ENCODE measurements around the gene ANKFN1. TPM values are rescaled to one million over a fixed set of nuclear protein-coding genes. Genes with fewer than 3 reads are reported as not detected.
A peak's percentile ranks its signal among the peaks of the same experiment; 100 is the strongest.

Gene ANKFN1
- total RNA-seq, 3 donors from 2014 or later = not detected

- no peak overlapping the region for H3K4me3 Mint-ChIP-seq
- no peaks in the 10 kb centered on the region for H3K36me3 Mint-ChIP-seq (ENCODE audit: insufficient read depth)
- H3K27me3 Mint-ChIP-seq (ENCODE audit: low read depth) = no peaks in the 10 kb centered on the region
- DNase-seq (no peak), ATAC-seq (no peak)
- H3K9me3 Mint-ChIP-seq = no peaks in the 10 kb centered on the region
- no peaks in the 10 kb centered on the region for H3K4me1 Mint-ChIP-seq (ENCODE audit: low read depth)
These were observed 23.2 kb upstream of the ANKFN1 start for GRCh38 chr17:56130026-56130425.

- Mint-ChIP-seq H3K36me3 (ENCODE audit: insufficient read depth) (no peaks in the 10 kb centered on the region), H3K4me3 (no peak overlapping the region), H3K4me1 (ENCODE audit: low read depth) (no peaks in the 10 kb centered on the region), H3K9me3 (no peaks in the 10 kb centered on the region), H3K27me3 (ENCODE audit: low read depth) (no peaks in the 10 kb centered on the region)
- DNase-seq (no peak), ATAC-seq (no peak)
These were observed 22.6 kb upstream of the ANKFN1 start for GRCh38 chr17:56130631-56131030.

GRCh38 chr17:56131431-56131830, 21.8 kb upstream of the ANKFN1 start:
- no peak for ATAC-seq
- Mint-ChIP-seq H3K4me1 (ENCODE audit: low read depth) (no peaks in the 10 kb centered on the region), H3K9me3 (no peaks in the 10 kb centered on the region)

GRCh38 chr17:56136301-56136700, 17.0 kb upstream of the ANKFN1 start:
- no peaks in the 10 kb centered on the region for H3K9me3 Mint-ChIP-seq
- no peaks in the 10 kb centered on the region for H3K36me3 Mint-ChIP-seq (ENCODE audit: insufficient read depth)
- ATAC-seq (no peak), DNase-seq (no peak)
- peaks cover 3% of the 10 kb centered on the region for H3K27me3 Mint-ChIP-seq (ENCODE audit: low read depth)
- no peak overlapping the region for H3K4me3 Mint-ChIP-seq
- no peaks in the 10 kb centered on the region for H3K4me1 Mint-ChIP-seq (ENCODE audit: low read depth)

More at GRCh38 chr17:56131431-56131830, 21.8 kb upstream of the ANKFN1 start:
- Mint-ChIP-seq H3K36me3 (ENCODE audit: insufficient read depth) (no peaks in the 10 kb centered on the region), H3K4me3 (no peak overlapping the region), H3K27me3 (ENCODE audit: low read depth) (no peaks in the 10 kb centered on the region)
- no peak for DNase-seq

- Mint-ChIP-seq H3K36me3 (ENCODE audit: insufficient read depth) (no peaks in the 10 kb centered on the region), H3K4me1 (ENCODE audit: low read depth) (no peaks in the 10 kb centered on the region), H3K9me3 (no peaks in the 10 kb centered on the region), H3K4me3 (no peak overlapping the region), H3K27me3 (ENCODE audit: low read depth) (peaks cover 3% of the 10 kb centered on the region)
- DNase-seq = no peak
- ATAC-seq = no peak
These were observed 12.0 kb upstream of the ANKFN1 start for GRCh38 chr17:56141046-56141839.

- Mint-ChIP-seq H3K4me3 (no peak overlapping the region), H3K9me3 (no peaks in the 10 kb centered on the region), H3K4me1 (ENCODE audit: low read depth) (no peaks in the 10 kb centered on the region), H3K27me3 (ENCODE audit: low read depth) (peaks cover 5% of the 10 kb centered on the region), H3K36me3 (ENCODE audit: insufficient read depth) (no peaks in the 10 kb centered on the region)
- DNase-seq = no peak
- ATAC-seq = no peak
These were observed 10.9 kb upstream of the ANKFN1 start for GRCh38 chr17:56142325-56142724.

GRCh38 chr17:56142781-56143180, 10.5 kb upstream of the ANKFN1 start:
- H3K9me3 Mint-ChIP-seq = no peaks in the 10 kb centered on the region

GRCh38 chr17:56144223-56144622, 9.1 kb upstream of the ANKFN1 start:
- no peak for DNase-seq
- H3K4me1 Mint-ChIP-seq (ENCODE audit: low read depth) = no peaks in the 10 kb centered on the region

More at GRCh38 chr17:56142781-56143180, 10.5 kb upstream of the ANKFN1 start:
- no peaks in the 10 kb centered on the region for H3K36me3 Mint-ChIP-seq (ENCODE audit: insufficient read depth)
- H3K4me1 Mint-ChIP-seq (ENCODE audit: low read depth) = no peaks in the 10 kb centered on the region
- no peak for ATAC-seq
- no peak for DNase-seq
- H3K4me3 Mint-ChIP-seq = no peak overlapping the region
- peaks cover 5% of the 10 kb centered on the region for H3K27me3 Mint-ChIP-seq (ENCODE audit: low read depth)

GRCh38 chr17:56146534-56146933, 6.7 kb upstream of the ANKFN1 start:
- Mint-ChIP-seq H3K9me3 (no peaks in the 10 kb centered on the region), H3K4me1 (ENCODE audit: low read depth) (no peaks in the 10 kb centered on the region), H3K36me3 (ENCODE audit: insufficient read depth) (no peaks in the 10 kb centered on the region), H3K4me3 (no peak overlapping the region), H3K27me3 (ENCODE audit: low read depth) (peaks cover 2% of the 10 kb centered on the region)
- ATAC-seq = no peak
- DNase-seq = no peak

More at GRCh38 chr17:56144223-56144622, 9.1 kb upstream of the ANKFN1 start:
- H3K9me3 Mint-ChIP-seq = no peaks in the 10 kb centered on the region
- no peaks in the 10 kb centered on the region for H3K36me3 Mint-ChIP-seq (ENCODE audit: insufficient read depth)
- peaks cover 5% of the 10 kb centered on the region for H3K27me3 Mint-ChIP-seq (ENCODE audit: low read depth)
- H3K4me3 Mint-ChIP-seq = no peak overlapping the region
- no peak for ATAC-seq

GRCh38 chr17:56148333-56148732, 4.9 kb upstream of the ANKFN1 start:
- Mint-ChIP-seq H3K4me1 (ENCODE audit: low read depth) (no peaks in the 10 kb centered on the region), H3K9me3 (no peaks in the 10 kb centered on the region), H3K4me3 (no peak overlapping the region), H3K36me3 (ENCODE audit: insufficient read depth) (no peaks in the 10 kb centered on the region), H3K27me3 (ENCODE audit: low read depth) (peaks cover 2% of the 10 kb centered on the region)
- ATAC-seq (no peak), DNase-seq (no peak)

GRCh38 chr17:56149266-56150036, 3.8 kb upstream of the ANKFN1 start:
- DNase-seq = no peak
- Mint-ChIP-seq H3K27me3 (ENCODE audit: low read depth) (peaks cover 2% of the 10 kb centered on the region), H3K36me3 (ENCODE audit: insufficient read depth) (no peaks in the 10 kb centered on the region), H3K4me1 (ENCODE audit: low read depth) (no peaks in the 10 kb centered on the region), H3K4me3 (no peak overlapping the region), H3K9me3 (no peaks in the 10 kb centered on the region)
- peak in 1 of 2 donors; percentile 14 for ATAC-seq

GRCh38 chr17:56150649-56151048, 2.6 kb upstream of the ANKFN1 start:
- H3K36me3 Mint-ChIP-seq (ENCODE audit: insufficient read depth) = no peaks in the 10 kb centered on the region
- H3K4me1 Mint-ChIP-seq (ENCODE audit: low read depth) = no peaks in the 10 kb centered on the region
- no peak overlapping the region for H3K4me3 Mint-ChIP-seq
- no peaks in the 10 kb centered on the region for H3K9me3 Mint-ChIP-seq
- DNase-seq = no peak
- no peak for ATAC-seq
- H3K27me3 Mint-ChIP-seq (ENCODE audit: low read depth) = peaks cover 2% of the 10 kb centered on the region

- ATAC-seq (no peak), DNase-seq (no peak)
- peaks cover 1% of the 10 kb centered on the region for H3K27me3 Mint-ChIP-seq (ENCODE audit: low read depth)
- no peak overlapping the region for H3K4me3 Mint-ChIP-seq
- no peaks in the 10 kb centered on the region for H3K36me3 Mint-ChIP-seq (ENCODE audit: insufficient read depth)
- H3K4me1 Mint-ChIP-seq (ENCODE audit: low read depth) = no peaks in the 10 kb centered on the region
- no peaks in the 10 kb centered on the region for H3K9me3 Mint-ChIP-seq
These were observed 4.6 kb downstream of the ANKFN1 start for GRCh38 chr17:56157845-56158244.

GRCh38 chr17:56158344-56158743, 5.1 kb downstream of the ANKFN1 start:
- Mint-ChIP-seq H3K4me1 (ENCODE audit: low read depth) (no peaks in the 10 kb centered on the region), H3K36me3 (ENCODE audit: insufficient read depth) (no peaks in the 10 kb centered on the region), H3K4me3 (no peak overlapping the region), H3K27me3 (ENCODE audit: low read depth) (peaks cover 1% of the 10 kb centered on the region), H3K9me3 (no peaks in the 10 kb centered on the region)
- no peak for ATAC-seq
- no peak for DNase-seq
